HG03103 (cell line): ENCODE results near the gene SPAG6.

ENCODE experiments used
- ATAC-seq: cut with Tn5 transposase; IDR thresholded peaks from one replicate; pipeline ENCODE4 v1.9.1; 2021; ENCODE audit warnings: low read depth; ENCODE audit not compliant: unreplicated experiment

SPAG6 gene

GRCh38 chr10:22321924-22322640 is 23.2 kb upstream of the SPAG6 start:
- no peak for ATAC-seq

DNA sequence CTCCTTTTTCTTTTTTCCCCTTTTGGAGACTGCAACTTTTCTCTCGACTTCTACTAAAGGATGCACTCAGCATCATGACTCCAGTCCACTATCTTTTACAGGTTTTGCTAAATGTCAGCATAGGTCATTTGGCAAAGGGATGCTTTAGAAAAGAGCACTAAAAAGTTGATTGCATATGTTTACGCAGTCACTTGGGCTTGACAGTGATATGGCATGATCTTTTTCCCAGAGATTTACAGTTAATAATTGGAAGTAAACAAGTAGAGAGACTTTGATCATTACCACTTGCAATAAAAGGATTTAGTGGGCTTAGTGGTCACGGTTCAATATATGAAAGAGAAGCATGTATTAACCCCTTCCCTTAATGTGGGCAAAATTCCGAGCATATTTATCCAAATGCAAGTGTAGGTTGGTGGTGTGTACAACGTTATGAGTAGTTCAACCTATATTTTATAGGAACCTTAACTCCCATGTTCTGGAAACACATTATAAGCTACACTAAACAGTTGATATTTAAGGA is 22.6 kb upstream of the SPAG6 start:
- no peak for ATAC-seq

DNA sequence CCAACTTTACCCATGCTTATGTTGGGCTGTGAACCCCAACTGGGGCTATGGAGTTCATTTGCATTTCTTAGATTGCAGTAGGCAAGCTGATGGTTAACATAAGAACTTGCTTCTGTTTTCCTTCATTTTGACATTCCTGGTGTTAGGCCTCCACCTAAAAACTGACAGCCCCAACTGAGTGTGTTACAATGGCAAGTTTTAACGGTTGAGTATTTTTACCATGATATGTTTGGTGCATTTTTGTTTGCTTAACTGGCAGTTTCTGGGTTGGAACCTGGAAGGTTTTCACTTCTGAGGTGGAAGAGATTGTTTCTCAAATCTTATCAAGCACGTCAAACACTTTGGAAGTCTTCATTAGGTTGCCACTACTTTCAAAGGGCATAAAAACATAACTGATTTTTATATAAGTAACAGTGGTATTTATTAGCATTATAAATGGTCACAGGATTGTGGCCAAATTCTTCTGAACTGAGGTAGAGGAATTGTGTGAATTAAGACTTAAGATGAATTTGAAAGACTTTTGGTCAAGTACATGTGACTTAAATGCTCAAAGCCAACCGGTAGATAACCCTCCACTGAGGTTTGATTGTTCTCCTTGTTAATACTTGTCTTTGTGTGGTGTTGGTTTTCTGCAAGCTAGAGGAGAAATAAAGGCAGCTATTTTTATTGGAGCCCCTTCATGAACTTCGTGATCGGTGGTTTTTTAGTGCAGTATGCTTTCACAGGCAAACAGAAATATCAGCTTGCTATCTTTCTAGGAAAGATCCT is 21.6 kb upstream of the SPAG6 start:
- no peak for ATAC-seq

GRCh38 chr10:22324413-22324812 is 20.9 kb upstream of the SPAG6 start:
- ATAC-seq, result no peak

DNA sequence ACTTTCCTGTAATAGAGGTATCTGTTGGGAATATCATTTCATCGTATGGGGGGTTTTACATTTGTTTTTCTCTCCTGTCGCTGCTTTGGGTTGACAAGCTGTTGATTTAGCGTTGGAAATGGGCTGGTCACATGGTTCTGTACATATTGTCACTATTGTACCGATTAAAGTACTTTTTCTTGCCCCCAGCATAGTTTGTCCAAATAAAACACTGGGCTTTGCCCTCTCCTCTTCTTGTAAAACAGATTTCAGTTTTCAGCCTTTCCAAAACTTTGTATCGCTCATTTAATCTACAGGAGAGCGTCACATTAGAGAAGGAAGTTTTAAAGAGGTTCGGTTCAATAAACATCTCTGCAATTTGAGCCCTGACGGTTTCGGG is 20.4 kb upstream of the SPAG6 start:
- ATAC-seq, result no peak

DNA sequence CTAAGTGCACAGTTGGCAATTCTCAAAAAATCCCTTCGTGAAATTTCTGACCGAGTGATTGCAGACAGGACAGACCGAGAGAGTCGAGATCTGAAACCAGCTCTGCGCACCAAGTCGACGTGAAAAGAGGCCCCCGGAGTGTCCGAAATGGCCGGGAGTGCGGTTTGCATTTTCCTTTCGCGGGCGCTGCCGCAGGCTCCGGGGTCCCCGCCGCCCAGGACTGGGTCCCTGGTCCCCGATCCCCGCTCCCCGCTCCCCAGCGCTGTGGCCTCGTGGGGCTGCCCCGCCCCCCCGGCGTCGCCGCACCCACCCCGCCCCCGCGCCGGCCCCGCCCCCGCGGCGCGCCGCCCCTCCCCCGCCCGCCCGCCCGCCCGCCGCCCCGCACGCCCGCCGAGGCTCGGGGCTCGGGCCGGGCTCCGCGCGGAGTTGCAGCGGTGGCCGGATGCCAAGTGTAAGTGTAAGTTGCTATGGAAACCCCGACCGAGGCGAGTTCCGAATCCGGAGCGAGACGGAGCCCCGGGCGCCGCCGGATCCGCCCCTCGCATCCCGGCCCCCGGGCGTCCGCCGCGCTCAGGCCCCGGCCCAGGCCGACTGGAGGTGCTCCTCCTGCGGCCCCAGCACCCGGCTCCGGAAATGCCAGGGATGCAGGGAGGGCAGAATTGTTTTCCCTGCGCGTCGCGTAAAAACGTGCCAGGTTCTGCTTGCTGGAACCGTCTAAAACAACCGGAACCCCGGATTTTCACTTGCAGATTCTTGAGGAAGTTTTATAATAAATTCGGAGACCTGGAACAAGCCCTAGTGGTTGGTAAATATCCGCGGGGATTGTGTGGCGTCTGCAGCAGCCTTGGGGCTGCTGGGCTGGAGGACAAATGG is 19.8 kb upstream of the SPAG6 start:
- peak; percentile 44 for ATAC-seq

DNA sequence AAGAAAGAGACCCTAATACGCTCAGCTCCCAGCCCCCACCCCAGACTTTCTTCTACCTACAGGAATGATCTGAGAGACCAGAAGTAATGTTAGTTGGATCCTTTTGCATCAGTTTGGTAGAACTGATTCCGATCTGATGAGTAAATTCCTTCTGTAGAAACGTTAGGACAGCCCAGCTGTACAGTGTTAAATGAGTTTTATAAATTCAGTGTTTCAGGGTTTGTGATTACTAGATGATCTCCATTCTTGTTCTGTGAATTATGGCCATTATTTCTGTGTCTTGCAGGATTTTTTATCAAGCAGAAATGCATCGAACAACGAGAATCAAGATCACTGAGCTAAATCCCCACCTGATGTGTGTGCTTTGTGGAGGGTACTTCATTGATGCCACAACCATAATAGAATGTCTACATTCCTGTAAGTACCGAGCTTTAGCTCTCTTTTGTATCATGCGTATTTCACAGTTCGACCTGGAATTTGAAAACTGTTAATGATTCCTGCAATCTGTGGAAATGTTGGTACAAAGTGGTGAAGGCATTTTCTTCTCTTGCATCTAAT is 19.1 kb upstream of the SPAG6 start:
- no peak for ATAC-seq

- no peak for ATAC-seq
Observed at GRCh38 chr10:22329150-22329549, 16.1 kb upstream of the SPAG6 start.

- no peak for ATAC-seq
Observed at GRCh38 chr10:22332116-22332692, 13.1 kb upstream of the SPAG6 start.

DNA sequence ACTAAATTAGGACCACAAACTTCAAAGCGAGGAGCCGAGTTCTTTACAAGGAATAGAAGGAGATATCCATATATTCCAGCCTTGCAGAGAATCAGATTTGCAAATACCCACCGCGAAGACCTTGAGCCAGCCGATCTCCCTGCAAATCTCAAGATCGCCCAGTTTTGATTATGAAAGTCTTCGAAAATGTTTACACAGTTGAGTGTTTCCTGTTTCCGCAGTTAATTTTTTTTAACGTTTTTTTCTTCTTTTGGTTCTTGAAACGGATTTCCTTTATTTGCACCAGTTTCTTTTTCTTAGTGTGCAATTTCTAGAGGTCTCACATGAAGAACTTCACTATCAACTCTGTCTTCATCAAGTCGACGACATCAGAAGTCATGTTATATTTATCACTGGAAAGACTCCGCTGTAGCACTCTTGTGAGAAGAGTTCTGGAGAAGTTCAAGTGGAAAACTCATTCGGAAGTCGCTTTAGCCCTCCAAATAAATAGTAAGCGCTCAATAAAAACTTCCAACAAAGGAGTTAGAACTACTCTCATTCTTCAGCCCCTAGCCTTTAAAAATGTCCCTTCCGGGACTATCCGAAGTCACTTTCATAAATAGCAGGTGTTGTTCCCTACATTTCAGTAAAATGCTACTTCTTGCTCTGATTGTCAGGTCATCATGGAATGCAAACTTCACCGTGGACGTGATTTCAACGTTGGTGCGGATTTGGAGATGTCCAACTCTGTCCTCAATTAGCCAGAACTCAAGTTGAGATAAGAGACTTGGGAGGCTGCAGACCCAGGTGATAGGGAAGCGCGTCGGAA is 11.9 kb upstream of the SPAG6 start:
- ATAC-seq, result no peak

GRCh38 chr10:22333975-22334282 is 11.4 kb upstream of the SPAG6 start:
- ATAC-seq, result no peak

DNA sequence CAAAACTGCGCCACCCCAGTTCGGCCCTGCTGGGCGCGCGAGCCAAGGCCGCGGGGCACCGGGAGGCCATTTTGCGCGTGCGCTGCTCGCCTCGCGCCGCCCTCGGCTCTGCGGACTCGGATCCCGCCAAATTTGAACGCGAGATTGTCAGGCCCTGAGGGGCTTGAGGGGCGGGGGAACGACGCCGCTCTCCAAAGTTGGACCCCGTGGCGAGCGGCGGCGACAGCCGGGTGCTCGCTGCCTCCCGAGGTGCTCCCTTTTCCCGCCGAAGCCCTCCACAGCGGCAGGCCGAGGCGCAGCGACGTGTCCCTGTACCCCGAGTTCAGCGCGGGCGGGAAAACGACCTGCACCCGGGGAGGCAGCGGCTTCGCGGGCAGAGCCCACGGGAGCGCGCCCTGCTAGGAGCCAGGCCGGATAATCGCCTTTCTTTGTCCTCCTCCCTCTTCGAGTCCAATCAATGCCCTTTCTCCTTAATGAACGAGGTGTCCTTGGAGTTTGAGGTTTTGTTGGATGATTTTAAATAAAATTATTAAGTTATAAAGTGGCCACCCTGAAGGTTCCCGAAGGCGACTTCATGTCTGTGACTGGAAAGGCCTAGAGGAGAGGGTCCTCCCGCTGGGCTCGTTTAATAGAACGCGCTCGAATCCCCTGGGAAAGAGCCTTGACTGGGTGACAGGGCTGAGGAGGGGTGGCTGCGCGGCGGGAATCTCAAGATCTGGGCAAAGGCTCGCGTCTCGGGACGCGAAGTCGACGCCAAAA is 10.7 kb upstream of the SPAG6 start:
- ATAC-seq, result no peak

GRCh38 chr10:22335173-22335933 is 9.9 kb upstream of the SPAG6 start:
- no peak for ATAC-seq

- ATAC-seq, result no peak
Observed at GRCh38 chr10:22338185-22338900, 7.0 kb upstream of the SPAG6 start.

GRCh38 chr10:22338931-22339330 is 6.4 kb upstream of the SPAG6 start:
- no peak for ATAC-seq

DNA sequence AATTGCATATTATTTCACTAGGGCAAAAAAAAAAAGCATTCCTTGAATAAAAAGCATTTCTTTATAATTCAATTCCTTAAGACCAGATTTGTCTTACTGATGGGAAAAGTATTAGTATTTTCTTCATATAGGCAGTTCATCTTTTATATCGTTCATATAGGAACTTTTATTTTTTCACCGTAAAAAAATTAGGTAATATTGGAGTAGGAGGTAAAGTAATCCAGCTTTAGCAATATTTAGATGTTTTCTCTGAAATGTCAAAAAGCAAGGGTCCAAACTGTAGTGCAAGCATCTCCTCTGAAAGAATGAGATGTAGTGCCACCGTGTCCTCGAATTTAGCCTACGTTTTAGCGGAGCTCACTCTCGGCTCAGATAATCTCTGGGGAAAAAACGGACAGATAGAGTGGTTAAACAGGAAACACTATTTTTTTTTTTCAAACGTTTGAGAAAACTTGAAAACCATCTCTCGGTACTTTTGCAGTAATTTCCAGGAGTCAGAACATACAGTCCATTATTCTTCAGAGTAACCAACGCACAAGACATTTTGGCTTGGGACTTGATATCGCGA is 5.5 kb upstream of the SPAG6 start:
- no peak for ATAC-seq
